Calu3 (cell line): Measurements from ENCODE around the gene CFAP99. TPM values are rescaled to one million over a fixed set of nuclear protein-coding genes. Genes with fewer than 3 reads are reported as not detected.

Experiments
- BruUV-seq: library from RNA; stranded (reverse); fragments of 400-500 nt; replicated peaks from 2 replicates; lab custom pipeline; 2021; lab: Mats Ljungman, UMichigan
- CTCF ChIA-PET: fragments of 300-600 bp; sonication (Branson Sonifier 250); formaldehyde crosslinking; loops from one replicate; lab custom pipeline; 2022; ENCODE audit warnings: antibody characterized with exemption; lab: Charles Lee
- DNase-seq: peaks from one replicate; pipeline ENCODE4 v3.0.0; 2022
- H3K27ac Mint-ChIP-seq: one replicate; pipeline ENCODE4 v1.8.0; 2022; ENCODE audit warnings: mixed read lengths; ENCODE audit not compliant: unreplicated experiment
- H3K27me3 Mint-ChIP-seq: one replicate; pipeline ENCODE4 v1.8.0; 2022; ENCODE audit warnings: mixed read lengths; ENCODE audit not compliant: unreplicated experiment
- H3K36me3 Mint-ChIP-seq: one replicate; pipeline ENCODE4 v1.8.0; 2022; ENCODE audit warnings: mild to moderate bottlenecking, moderate library complexity, mixed read lengths; ENCODE audit not compliant: insufficient read depth, unreplicated experiment
- H3K4me1 Mint-ChIP-seq: one replicate; pipeline ENCODE4 v1.8.0; 2022; ENCODE audit warnings: mild to moderate bottlenecking, low read depth, mixed read lengths; ENCODE audit not compliant: unreplicated experiment
- H3K4me3 Mint-ChIP-seq: one replicate; pipeline ENCODE4 v1.8.0; 2022; ENCODE audit warnings: mild to moderate bottlenecking, low read depth, moderate library complexity, mixed read lengths; ENCODE audit not compliant: unreplicated experiment
- H3K9me3 Mint-ChIP-seq: one replicate; pipeline ENCODE4 v1.8.0; 2022; ENCODE audit warnings: low read depth, mixed read lengths; ENCODE audit not compliant: unreplicated experiment
- CTCF ChIP-seq: fragments of 200-600 bp; IDR thresholded peaks from one replicate; pipeline ENCODE4 v1.8.0; 2022; ENCODE audit warnings: antibody characterized with exemption; ENCODE audit not compliant: unreplicated experiment
- intact Hi-C: fragments of 100-400 bp; cut with micrococcal nuclease; formaldehyde crosslinking; loops from one replicate; pipeline ENCODE4 v1.10.0; 2022; ENCODE audit not compliant: unreplicated experiment
- total RNA-seq: library from RNA; stranded (reverse); gene quantifications from 2 replicates; pipeline ENCODE4 v1.2.3, GENCODE V29; 2022

The CFAP99 gene
- total RNA-seq, 1 experiment from 2014 or later = not detected

GRCh38 chr4:2436761-2437474 lies 18.2 kb downstream of the CFAP99 start:
- Mint-ChIP-seq H3K36me3 (no peaks in the 10 kb centered on the region), H3K9me3 (no peaks in the 10 kb centered on the region), H3K4me1 (no peaks in the 10 kb centered on the region), H3K4me3 (no peak overlapping the region), H3K27me3 (peaks cover 14% of the 10 kb centered on the region), H3K27ac (no peak overlapping the region)
- intact Hi-C loops = loop anchor here (5.0 kb wide), 1 partner anchor 160 kb away; no protein-coding TSS in a partner anchor
- no peak for DNase-seq
- TF ChIP-seq CTCF = no peak
- CTCF ChIA-PET = interaction anchor here (0.6 to 1.2 kb wide), 3 partner anchors 40 to 217 kb away, joined by 4 to 5 read pairs (median 4); no protein-coding TSS in a partner anchor
- no TSS peak for BruUV-seq

- intact Hi-C loops = loop anchor here (5.0 kb wide), 1 partner anchor 160 kb away; no protein-coding TSS in a partner anchor
These were observed 18.9 kb downstream of the CFAP99 start for GRCh38 chr4:2437475-2438215.

GRCh38 chr4:2438822-2439718 lies 20.3 kb downstream of the CFAP99 start:
- no peaks in the 10 kb centered on the region for H3K9me3 Mint-ChIP-seq
- no TSS peak for BruUV-seq
- no peak for TF ChIP-seq CTCF
- peaks cover 5% of the 10 kb centered on the region for H3K27me3 Mint-ChIP-seq
- DNase-seq = no peak
- H3K27ac Mint-ChIP-seq = no peak overlapping the region
- H3K4me1 Mint-ChIP-seq = no peaks in the 10 kb centered on the region
- no peaks in the 10 kb centered on the region for H3K36me3 Mint-ChIP-seq
- intact Hi-C loops = loop anchor here (5.0 kb wide), 1 partner anchor 162 kb away; no protein-coding TSS in a partner anchor
- no peak overlapping the region for H3K4me3 Mint-ChIP-seq
- CTCF ChIA-PET = no interaction called here

More at GRCh38 chr4:2437475-2438215, 18.9 kb downstream of the CFAP99 start:
- H3K27me3 Mint-ChIP-seq = peaks cover 14% of the 10 kb centered on the region
- no peaks in the 10 kb centered on the region for H3K4me1 Mint-ChIP-seq
- no TSS peak for BruUV-seq
- H3K36me3 Mint-ChIP-seq = no peaks in the 10 kb centered on the region
- no peak for TF ChIP-seq CTCF
- CTCF ChIA-PET = interaction anchor here (1.2 kb wide), 1 partner anchor 67 kb away, joined by 4 read pairs; no protein-coding TSS in a partner anchor
- H3K27ac Mint-ChIP-seq = no peak overlapping the region
- H3K9me3 Mint-ChIP-seq = no peaks in the 10 kb centered on the region
- no peak overlapping the region for H3K4me3 Mint-ChIP-seq
- DNase-seq = no peak
